Measurements from ENCODE around the gene RPS6KC1. TPM values are rescaled to one million over a fixed set of nuclear protein-coding genes. Genes with fewer than 3 reads are reported as not detected.

The RPS6KC1 gene
- total and polyA plus RNA-seq, 2 of the 4 experiments (the other 2 are of a cell fraction): 7.9 to 23.7 TPM

DNA sequence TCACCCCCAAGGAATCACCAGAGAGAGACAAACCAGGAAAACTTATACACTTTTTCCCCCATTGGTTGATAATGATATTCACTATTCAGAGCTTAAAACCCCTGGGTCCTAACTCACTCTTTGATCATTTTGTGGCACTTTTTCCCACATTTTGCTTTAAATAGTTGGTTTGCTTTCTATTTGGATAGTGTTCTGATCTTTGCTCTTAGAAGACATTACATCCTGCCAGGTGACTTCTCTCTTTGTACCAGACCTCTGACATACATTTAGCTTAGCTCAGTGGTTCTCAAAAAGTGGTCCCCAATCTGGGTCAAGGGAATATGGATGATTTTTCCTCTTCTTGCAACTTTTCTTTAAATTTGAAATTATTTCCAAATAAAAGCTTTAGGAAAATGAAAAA lies 228.4 kb downstream of the RPS6KC1 start:
- intact Hi-C loops (cut with micrococcal nuclease) (no loop called here), in situ Hi-C loops (cut with MboI; ENCODE audit: low sequenced_read_pairs) (no loop called here), dilution Hi-C loops (cut with HindIII; ENCODE audit: low sequenced_read_pairs, unreplicated experiment) (no loop called here)
- no peak overlapping the region for H2BK20ac ChIP-seq (ENCODE audit: low read depth, low read length)
- H2BK5ac ChIP-seq (ENCODE audit: low read depth, low read length, poor library complexity, severe bottlenecking): no peak overlapping the region
- ChIA-PET POLR2A (ENCODE audit: unreplicated experiment) (no interaction called here), CTCF (interaction anchor here (0.6 kb wide), 1 partner anchor 30 kb away, joined by 3 read pairs; no protein-coding TSS in a partner anchor)
- TF ChIP-seq RCOR1 (IDR thresholded peaks at IDR 0.05; ENCODE audit: insufficient replicate concordance, low read length): no peak
- TF ChIP-seq NFE2L2 (IDR thresholded peaks at IDR 0.05; ENCODE audit: low read depth, low read length): no peak
- TF ChIP-seq, protein P1, sequence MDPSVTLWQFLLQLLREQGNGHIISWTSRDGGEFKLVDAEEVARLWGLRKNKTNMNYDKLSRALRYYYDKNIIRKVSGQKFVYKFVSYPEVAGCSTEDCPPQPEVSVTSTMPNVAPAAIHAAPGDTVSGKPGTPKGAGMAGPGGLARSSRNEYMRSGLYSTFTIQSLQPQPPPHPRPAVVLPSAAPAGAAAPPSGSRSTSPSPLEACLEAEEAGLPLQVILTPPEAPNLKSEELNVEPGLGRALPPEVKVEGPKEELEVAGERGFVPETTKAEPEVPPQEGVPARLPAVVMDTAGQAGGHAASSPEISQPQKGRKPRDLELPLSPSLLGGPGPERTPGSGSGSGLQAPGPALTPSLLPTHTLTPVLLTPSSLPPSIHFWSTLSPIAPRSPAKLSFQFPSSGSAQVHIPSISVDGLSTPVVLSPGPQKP (IDR thresholded peaks at IDR 0.05; ENCODE audit: borderline replicate concordance, low read depth, low read length): no peak
- no peak for TF ChIP-seq RAD21 (IDR thresholded peaks at IDR 0.05; ENCODE audit: low read length)
- H2BK120ac ChIP-seq (ENCODE audit: low read depth, low read length): no peak overlapping the region
- no peak overlapping the region for H4K8ac ChIP-seq (ENCODE audit: low read depth in 2 of 2, low read length in 2 of 2)
- no peaks in the 10 kb centered on the region for H3K27me3 ChIP-seq (ENCODE audit: control insufficient read depth, insufficient read depth, low read length)
- DNase-seq (no peak), ATAC-seq (ENCODE audit: low read depth) (no peak)
- H3K4me2 ChIP-seq (ENCODE audit: low read depth, low read length): no peak overlapping the region
- no peak overlapping the region for H2AK5ac ChIP-seq (ENCODE audit: low read depth, low read length)
- no peak overlapping the region for H3K4me3 ChIP-seq (ENCODE audit: insufficient read depth, low read depth, low read length)
- no peak overlapping the region for H3K56ac ChIP-seq (ENCODE audit: extremely low read depth, insufficient read depth, low read length)
- H4K20me1 ChIP-seq (ENCODE audit: insufficient read depth, low read length): no peaks in the 10 kb centered on the region
- no TSS peak for BruUV-seq (replicated peaks)
- H3K4ac ChIP-seq (ENCODE audit: low read depth, low read length): no peak overlapping the region
- H3K27ac ChIP-seq (ENCODE audit: insufficient read depth, low read length): no peak overlapping the region
- no peak overlapping the region for H2AK9ac ChIP-seq (replicated peaks; ENCODE audit: low read depth, low read length, poor library complexity)
- no peaks in the 10 kb centered on the region for H3K36me3 ChIP-seq (ENCODE audit: control insufficient read depth, insufficient read depth, low read length)
- H3K79me1 ChIP-seq (ENCODE audit: low read depth in 1 of 2, low read length in 2 of 2): no peaks in the 10 kb centered on the region
- no peaks in the 10 kb centered on the region for H3K4me1 ChIP-seq (ENCODE audit: control insufficient read depth, insufficient read depth, low read length)
- H4K5ac ChIP-seq (ENCODE audit: low read depth, low read length): no peak overlapping the region
- no peak overlapping the region for H4K91ac ChIP-seq (ENCODE audit: insufficient read depth, low read depth, low read length)
- H3K14ac ChIP-seq (replicated peaks; ENCODE audit: low read depth, low read length): no peak overlapping the region
- no peak overlapping the region for H3K23ac ChIP-seq (ENCODE audit: low read depth, low read length)
- H2AFZ ChIP-seq (replicated peaks; ENCODE audit: low read length, poor library complexity): no peak overlapping the region
- H3K9me3 ChIP-seq (ENCODE audit: control insufficient read depth, insufficient read depth, low read length): no peaks in the 10 kb centered on the region; the same call in 1 of the 2 replicates
- H3K18ac ChIP-seq (ENCODE audit: low read depth, low read length): no peak overlapping the region
- no peak overlapping the region for H3K9ac ChIP-seq (ENCODE audit: low read depth, low read length)
- H2BK15ac ChIP-seq (ENCODE audit: low read depth, low read length): no peak overlapping the region
- no peaks in the 10 kb centered on the region for H3K9me1 ChIP-seq (ENCODE audit: insufficient read depth, low read length)
